Suprapubic skin (tissue), 4 donors: ENCODE measurements around the gene ZNF672. TPM values are rescaled to one million over a fixed set of nuclear protein-coding genes. Genes with fewer than 3 reads are reported as not detected.

Experiments used
- DNase-seq, 2 donors: peaks; one replicate each; pipeline ENCODE4 v3.0.0-alpha.2; 2019; ENCODE audit warnings: low spot score in 2 of 2
- H3K27ac ChIP-seq: fragments of 200-600 bp; sonication (generic); one replicate; pipeline ENCODE4 v1.5.1; 2019
- H3K27me3 ChIP-seq: fragments of 200-600 bp; sonication (generic); one replicate; pipeline ENCODE4 v1.5.1; 2019
- H3K36me3 ChIP-seq: fragments of 200-600 bp; sonication (generic); one replicate; pipeline ENCODE4 v1.5.1; 2019
- H3K4me1 ChIP-seq: fragments of 200-600 bp; sonication (generic); one replicate; pipeline ENCODE4 v1.5.1; 2019
- H3K4me3 ChIP-seq: fragments of 200-600 bp; sonication (generic); one replicate; pipeline ENCODE4 v1.5.1; 2019; ENCODE audit warnings: mild to moderate bottlenecking
- H3K9me3 ChIP-seq: fragments of 200-600 bp; sonication (generic); one replicate; pipeline ENCODE4 v1.5.1; 2019
- EP300 ChIP-seq: sonication (generic); formaldehyde crosslinking; IDR thresholded peaks from one replicate; pipeline ENCODE4 v1.6.1; 2017; ENCODE audit warnings: antibody characterized with exemption
- POLR2A ChIP-seq, 2 donors: fragments of 450-650 bp; IDR thresholded peaks; one replicate each; pipeline ENCODE4 v1.6.1; 2017; ENCODE audit warnings: antibody characterized with exemption in 2 of 2, mild to moderate bottlenecking in 2 of 2, moderate library complexity in 2 of 2
- POLR2AphosphoS5 ChIP-seq, 3 donors: sonication (generic); formaldehyde crosslinking; IDR thresholded peaks; one replicate each; pipeline ENCODE4 v1.6.1; 2017; ENCODE audit warnings: antibody characterized with exemption in 3 of 3
- WGBS: methylation state at CpG from one replicate; pipeline ENCODE4 v1.1.5; 2018; 5-methylcytosine and 5-hydroxymethylcytosine counted together
- total RNA-seq, 4 donors: library from RNA; depleted of rRNA; stranded (reverse); fragments of >200 nt; gene quantifications; one replicate each; pipeline ENCODE4 v1.1.0, GENCODE V29; 2016
- TF ChIP-seq, protein P1 (sequence below), 2 donors: fragments of 200-600 bp in 1 of 2; fragments of 450-650 bp in 1 of 2; sonication (generic) in 1 of 2; IDR thresholded peaks; one replicate each; pipeline ENCODE4 v1.5.1; 2016 to 2019; ENCODE audit warnings: antibody characterized with exemption in 2 of 2, mild to moderate bottlenecking in 1 of 2, moderate library complexity in 1 of 2

ZNF672 gene
- total RNA-seq, 4 donors from 2014 or later = 34.4 to 39.7 (median 38.8) TPM

DNA sequence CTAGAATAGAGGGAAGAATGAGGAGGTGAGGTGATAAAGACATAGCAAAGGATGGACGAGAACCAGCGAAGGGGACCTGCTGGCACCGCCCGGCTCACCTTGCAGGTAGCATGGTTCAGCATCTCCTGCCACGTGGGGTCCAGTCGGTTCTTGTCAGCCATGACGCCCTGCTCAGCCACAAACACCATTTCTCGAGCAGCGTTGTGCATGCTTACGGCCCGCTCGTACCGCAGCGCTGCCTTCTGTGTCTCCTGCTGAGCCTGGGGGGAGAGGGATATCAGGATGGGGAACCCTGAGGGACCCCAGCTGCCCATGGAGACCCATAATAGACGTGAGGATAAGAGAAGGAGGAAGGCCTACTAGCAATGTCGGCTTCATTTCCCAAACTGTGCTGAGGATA lies 23.7 kb upstream of the ZNF672 start:
- H3K9me3 ChIP-seq = no peaks in the 10 kb centered on the region
- TF ChIP-seq, protein P1, sequence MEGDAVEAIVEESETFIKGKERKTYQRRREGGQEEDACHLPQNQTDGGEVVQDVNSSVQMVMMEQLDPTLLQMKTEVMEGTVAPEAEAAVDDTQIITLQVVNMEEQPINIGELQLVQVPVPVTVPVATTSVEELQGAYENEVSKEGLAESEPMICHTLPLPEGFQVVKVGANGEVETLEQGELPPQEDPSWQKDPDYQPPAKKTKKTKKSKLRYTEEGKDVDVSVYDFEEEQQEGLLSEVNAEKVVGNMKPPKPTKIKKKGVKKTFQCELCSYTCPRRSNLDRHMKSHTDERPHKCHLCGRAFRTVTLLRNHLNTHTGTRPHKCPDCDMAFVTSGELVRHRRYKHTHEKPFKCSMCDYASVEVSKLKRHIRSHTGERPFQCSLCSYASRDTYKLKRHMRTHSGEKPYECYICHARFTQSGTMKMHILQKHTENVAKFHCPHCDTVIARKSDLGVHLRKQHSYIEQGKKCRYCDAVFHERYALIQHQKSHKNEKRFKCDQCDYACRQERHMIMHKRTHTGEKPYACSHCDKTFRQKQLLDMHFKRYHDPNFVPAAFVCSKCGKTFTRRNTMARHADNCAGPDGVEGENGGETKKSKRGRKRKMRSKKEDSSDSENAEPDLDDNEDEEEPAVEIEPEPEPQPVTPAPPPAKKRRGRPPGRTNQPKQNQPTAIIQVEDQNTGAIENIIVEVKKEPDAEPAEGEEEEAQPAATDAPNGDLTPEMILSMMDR (IDR thresholded peaks at IDR 0.05) = no peak
- TF ChIP-seq POLR2AphosphoS5 (IDR thresholded peaks at IDR 0.05) (no peak), POLR2A (IDR thresholded peaks at IDR 0.05) (no peak), EP300 (no peak)
- peaks cover 65% of the 10 kb centered on the region for H3K36me3 ChIP-seq
- H3K27me3 ChIP-seq = no peaks in the 10 kb centered on the region
- peaks cover 22% of the 10 kb centered on the region for H3K4me1 ChIP-seq
- no peak overlapping the region for H3K27ac ChIP-seq
- H3K4me3 ChIP-seq = no peak overlapping the region
- DNase-seq = peak in 1 of 2 donors; percentile 63
- 91% methylated on average over 16 of the region's 16 CpGs for WGBS

DNA sequence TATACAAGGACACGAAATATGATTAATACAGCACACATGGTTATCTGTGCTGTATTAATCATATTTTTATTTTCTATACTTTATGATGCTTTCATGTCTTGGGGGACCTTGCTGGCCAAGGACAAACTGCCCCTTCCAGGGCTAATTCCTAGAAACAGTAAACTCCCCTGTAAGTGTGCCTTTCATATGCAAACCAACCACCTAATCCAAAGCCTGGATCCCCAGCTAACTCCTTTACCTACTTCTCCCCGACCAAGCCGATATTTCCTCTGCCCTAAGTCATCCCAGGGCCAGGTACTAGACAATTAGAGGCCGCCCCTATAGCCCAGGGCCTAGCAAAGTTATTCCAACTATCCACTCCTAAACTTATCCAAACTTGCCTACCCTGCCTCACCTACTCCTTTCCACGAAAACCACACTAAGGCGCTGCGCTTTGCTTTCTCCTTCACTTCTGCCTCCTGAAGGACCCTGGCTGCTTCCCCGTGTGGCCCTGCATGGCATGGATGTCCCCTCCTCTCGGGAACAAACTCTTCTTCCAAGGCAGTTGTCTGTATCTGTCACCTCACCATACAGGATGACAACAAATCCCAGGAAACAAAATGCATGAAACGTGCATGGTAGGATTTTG lies 22.5 kb upstream of the ZNF672 start:
- peaks cover 65% of the 10 kb centered on the region for H3K36me3 ChIP-seq
- TF ChIP-seq, protein P1 (IDR thresholded peaks at IDR 0.05) = no peak
- TF ChIP-seq EP300 = no peak
- TF ChIP-seq POLR2A (IDR thresholded peaks at IDR 0.05) = no peak
- TF ChIP-seq POLR2AphosphoS5 (IDR thresholded peaks at IDR 0.05) = no peak
- H3K27me3 ChIP-seq = no peaks in the 10 kb centered on the region
- H3K9me3 ChIP-seq = no peaks in the 10 kb centered on the region
- H3K4me1 ChIP-seq = peaks cover 19% of the 10 kb centered on the region
- no peak overlapping the region for H3K27ac ChIP-seq
- peak in 1 of 2 donors; percentile 79 for DNase-seq
- 82% methylated on average over 10 of the region's 10 CpGs for WGBS
- H3K4me3 ChIP-seq = no peak overlapping the region

DNA sequence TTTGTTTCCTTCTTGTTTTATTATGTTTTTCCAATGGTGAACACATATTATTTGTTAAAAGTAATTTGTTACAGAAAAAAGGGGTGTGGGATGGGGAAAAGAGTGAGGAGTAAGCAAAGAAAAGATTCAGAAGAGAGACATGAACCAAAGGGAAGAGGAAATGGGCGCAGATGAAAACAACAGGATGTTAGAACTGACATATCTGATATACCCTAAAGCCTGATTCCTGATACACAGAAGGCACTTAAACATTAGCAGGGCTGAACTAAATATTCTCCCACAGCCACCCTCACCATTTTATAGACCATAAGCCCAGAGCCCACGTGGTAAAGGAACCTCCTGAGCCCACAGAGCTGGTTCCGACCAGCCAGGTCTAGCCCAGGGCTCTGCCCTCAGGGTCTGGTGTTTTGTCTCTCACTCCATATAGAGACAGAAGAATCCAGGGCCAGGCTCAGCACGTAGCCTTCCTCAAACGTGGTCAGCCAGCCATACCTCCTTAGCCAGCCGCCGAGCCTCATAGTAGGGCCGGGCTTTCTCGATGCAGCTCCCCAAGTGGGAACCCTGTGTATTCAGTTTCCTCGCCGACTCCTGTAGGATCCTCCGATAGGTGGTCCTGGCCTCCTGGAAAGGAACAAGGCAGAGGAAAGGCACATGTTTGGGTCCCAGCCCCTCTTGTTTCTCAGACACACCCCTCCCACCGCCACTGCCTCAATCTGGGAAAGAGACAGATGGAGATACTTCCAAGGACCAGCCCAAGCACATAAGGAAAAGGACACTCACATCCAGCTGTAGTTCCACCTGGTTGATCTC lies 21.8 kb upstream of the ZNF672 start:
- TF ChIP-seq POLR2AphosphoS5 (IDR thresholded peaks at IDR 0.05) = no peak
- TF ChIP-seq POLR2A (IDR thresholded peaks at IDR 0.05) = no peak
- TF ChIP-seq, protein P1 (IDR thresholded peaks at IDR 0.05) = no peak
- no peak for TF ChIP-seq EP300
- WGBS = 89% methylated on average over 13 of the region's 13 CpGs
- no peaks in the 10 kb centered on the region for H3K27me3 ChIP-seq
- no peaks in the 10 kb centered on the region for H3K9me3 ChIP-seq
- peaks cover 17% of the 10 kb centered on the region for H3K4me1 ChIP-seq
- H3K4me3 ChIP-seq = no peak overlapping the region
- peaks cover 71% of the 10 kb centered on the region for H3K36me3 ChIP-seq
- no peak overlapping the region for H3K27ac ChIP-seq
- peak in 1 of 2 donors; percentile 60 for DNase-seq

DNA sequence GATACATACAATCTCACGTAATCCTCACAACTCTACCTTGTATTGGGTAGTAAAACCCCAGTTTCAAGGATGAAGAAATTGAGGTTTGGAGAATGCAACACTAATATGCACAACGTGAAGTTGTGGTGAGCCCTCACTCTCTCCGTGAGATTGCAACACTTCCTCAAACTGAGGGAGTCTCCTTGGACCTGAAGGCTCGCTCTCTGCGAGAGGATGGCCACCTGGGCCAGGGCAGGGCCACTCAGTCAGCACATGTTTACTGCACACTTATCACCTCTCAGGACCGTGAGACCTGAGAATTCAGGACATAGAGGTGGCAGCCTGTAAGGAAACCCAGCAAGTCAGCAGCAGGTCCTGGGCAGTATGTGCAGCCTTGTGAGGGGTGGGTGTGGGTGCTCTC lies 21.0 kb upstream of the ZNF672 start:
- no peak overlapping the region for H3K27ac ChIP-seq
- no peaks in the 10 kb centered on the region for H3K27me3 ChIP-seq
- no peak overlapping the region for H3K4me3 ChIP-seq
- H3K4me1 ChIP-seq = peaks cover 22% of the 10 kb centered on the region
- TF ChIP-seq POLR2AphosphoS5 (IDR thresholded peaks at IDR 0.05) (no peak), POLR2A (IDR thresholded peaks at IDR 0.05) (no peak), EP300 (no peak)
- TF ChIP-seq, protein P1 (IDR thresholded peaks at IDR 0.05) = no peak
- DNase-seq = peak in 1 of 2 donors; percentile 45
- H3K9me3 ChIP-seq = no peaks in the 10 kb centered on the region
- peaks cover 65% of the 10 kb centered on the region for H3K36me3 ChIP-seq
- 85% methylated on average over 6 of the region's 6 CpGs for WGBS
